NCI-H2227 (cell line): ENCODE measurements around the gene GNLY.

Experiments used
- DNase-seq: peaks from one replicate; lab custom pipeline; 2025; ENCODE audit not compliant: unreplicated experiment; lab: John Stamatoyannopoulos, UW

Gene GNLY

DNA sequence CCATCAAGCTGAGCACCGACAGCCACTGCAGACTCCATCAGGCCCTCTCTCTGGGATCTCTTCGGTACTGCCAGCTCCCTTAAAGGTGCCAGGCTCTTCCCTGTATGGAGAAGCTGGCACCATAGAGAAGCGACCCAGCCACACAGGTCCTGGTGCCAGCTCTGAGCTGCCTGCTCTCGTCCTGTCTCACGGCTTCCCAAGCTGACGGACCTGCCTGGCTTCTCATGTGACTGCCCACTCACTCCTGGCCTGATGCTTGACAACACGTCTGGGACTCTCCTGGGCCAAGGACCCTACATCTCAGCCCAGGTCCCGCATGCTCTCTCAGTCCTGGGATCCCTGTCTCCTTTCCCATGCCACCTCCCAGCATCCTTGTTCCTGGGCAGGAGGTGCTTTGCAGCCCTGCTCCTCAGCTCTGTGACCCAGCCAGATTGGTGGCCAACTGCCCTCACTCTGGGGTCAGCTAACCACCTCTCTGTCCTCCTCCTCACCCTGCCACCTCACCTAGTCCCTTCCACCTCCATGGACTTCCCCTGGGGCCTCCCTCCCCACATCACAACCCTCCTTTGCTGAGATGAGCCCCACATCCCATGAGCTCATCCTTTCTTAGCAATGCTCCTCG is 47.2 kb downstream of the GNLY start:
- no peak for DNase-seq

- peak; percentile 82 for DNase-seq
Observed at GRCh38 chr2:85741833-85742455, 47.8 kb downstream of the GNLY start.

DNA sequence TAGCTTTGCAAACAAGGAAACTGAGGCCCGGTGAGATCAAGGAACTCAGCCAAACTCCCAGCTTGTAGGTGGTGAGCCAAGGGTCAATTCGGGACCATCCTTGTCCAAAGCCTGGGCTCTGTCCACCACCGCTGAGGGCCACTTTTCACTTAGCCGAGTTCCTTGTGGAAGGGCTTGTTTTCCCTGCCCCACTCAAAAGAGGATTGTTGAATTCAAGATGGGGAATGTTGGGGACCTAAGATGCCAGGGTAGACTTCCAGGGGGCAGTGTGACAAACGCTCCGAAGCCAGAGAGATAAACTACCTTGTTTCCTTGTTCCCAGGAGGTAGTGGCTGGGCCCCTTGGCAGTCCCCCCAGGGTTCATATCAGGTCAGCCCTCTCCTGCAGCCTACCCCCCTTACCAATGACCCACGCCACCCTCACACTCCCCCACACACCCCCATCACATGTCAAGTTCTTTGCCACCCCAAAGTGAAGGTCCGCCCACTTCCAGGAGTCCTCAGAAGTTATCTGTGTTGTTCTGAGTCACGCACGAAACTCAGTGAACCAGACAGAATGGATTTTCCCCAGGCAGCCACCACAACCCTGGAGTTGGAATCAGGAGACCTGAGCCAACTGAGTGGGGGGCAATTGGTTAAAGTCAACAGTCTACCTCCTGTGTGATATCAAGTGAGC is 49.3 kb downstream of the GNLY start:
- no peak for DNase-seq

- DNase-seq, result no peak
Observed at GRCh38 chr2:85744055-85744454, 49.9 kb downstream of the GNLY start.

DNA sequence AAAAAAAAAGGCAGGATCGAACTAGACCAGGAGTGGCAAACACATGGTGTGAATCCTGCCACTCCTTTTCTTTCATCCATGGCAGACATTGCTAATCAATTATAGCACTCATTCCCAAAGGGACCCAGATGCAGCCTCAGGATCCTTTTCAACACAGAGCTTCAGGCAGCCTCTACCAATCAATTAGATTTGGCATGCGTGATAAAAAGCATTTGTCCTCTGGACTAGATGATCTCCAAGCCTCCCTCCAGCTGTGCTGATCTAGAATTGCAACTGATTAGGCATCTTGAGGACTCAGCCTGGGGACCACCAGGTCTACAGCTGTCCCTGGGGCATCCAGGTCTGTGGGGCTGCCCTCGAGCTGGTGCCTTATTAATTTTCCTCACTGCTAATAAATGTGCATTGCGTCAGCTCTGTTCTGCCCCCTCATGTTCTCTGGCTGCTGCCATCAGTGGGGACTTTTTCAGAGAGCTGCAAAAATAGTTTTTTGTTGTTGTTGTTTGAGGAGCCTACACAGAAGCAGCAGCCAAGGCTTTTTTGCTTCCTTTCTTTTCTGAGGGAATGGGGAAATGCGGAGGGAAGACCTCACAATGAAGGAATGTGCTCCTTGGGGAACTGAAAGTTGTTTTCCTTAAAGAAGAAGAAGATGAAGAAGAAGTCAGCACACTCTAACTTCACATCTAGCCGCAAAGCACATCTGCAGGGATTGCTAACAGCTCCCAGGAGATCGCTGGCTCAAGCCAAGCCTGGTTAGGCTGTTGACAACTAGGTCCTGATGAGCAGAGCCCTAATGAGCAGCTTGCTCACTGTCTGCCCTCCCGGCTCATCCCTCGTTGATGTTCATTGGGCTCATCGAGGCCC is 50.8 kb downstream of the GNLY start:
- no peak for DNase-seq

- no peak for DNase-seq
Observed at GRCh38 chr2:85745619-85746018, 51.5 kb downstream of the GNLY start.

GRCh38 chr2:85746321-85747004 is 52.3 kb downstream of the GNLY start:
- DNase-seq, result no peak

- DNase-seq, result no peak
Observed at GRCh38 chr2:85747441-85747840, 53.3 kb downstream of the GNLY start.

DNA sequence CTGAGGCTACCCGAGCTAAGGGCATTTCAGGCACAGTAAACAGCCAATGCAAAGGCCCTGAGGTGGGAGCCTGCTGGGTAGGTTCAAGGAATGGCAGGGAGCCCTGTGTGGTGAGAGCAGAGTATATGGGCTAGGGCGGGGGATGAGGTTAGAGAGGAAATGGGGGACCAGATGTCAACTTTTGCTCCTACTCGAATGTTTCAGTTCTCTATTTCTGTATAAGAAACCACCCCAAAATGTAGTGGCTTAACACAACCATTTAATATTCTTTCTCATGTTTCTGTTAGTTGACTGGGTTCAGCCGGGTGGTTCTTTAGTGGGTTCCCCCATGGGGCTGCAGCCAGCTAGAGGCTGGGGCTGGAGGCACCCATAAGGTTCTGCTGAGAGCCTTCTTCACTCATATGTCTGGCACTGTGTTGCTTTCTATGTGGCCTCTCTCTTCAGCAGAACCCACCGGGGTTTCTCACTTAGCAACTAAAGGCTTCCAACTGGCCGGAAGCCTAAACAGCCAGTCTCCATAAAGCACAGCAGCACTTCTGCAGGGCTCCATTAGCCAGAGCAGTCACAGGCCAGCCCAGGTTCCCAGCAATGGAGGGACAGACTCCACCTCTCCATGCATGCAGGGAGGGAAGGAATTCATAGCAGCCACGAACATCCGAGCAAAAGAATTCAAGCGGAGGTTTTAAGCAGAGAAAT is 54.0 kb downstream of the GNLY start:
- no peak for DNase-seq
